Left lung (tissue), 10 donors: ENCODE results near the gene LAIR1. TPM values are rescaled to one million over a fixed set of nuclear protein-coding genes. Genes with fewer than 3 reads are reported as not detected.
A peak's percentile ranks its signal among the peaks of the same experiment; 100 is the strongest.
"Not testable (repeated sequence)": the region's sequence is repeated elsewhere in the genome, so short reads cannot be mapped to it uniquely, and the experiment has no call there.

Source experiments
- ATAC-seq: fragments of 200-7000 bp; cut with Tn5 transposase; one replicate; pipeline ENCODE4 v1.9.1; 2020; ENCODE audit warnings: moderate library complexity
- DNase-seq, 4 donors: peaks; one replicate each; pipeline ENCODE4 v3.0.0-alpha.2; 2013 to 2020
- H3K27ac ChIP-seq, 2 donors: fragments of 200-600 bp; sonication (generic) in 1 of 2; one replicate each; pipeline versions ENCODE4 v1.5.0 to v1.8.0; 2020 to 2021
- H3K27me3 ChIP-seq, 2 donors: fragments of 200-600 bp; sonication (generic) in 1 of 2; one replicate each; pipeline versions ENCODE4 v1.5.0 to v1.8.0; 2020 to 2021
- H3K36me3 ChIP-seq, 2 donors: fragments of 200-600 bp; sonication (generic) in 1 of 2; one replicate each; pipeline versions ENCODE4 v1.5.0 to v1.8.0; 2020 to 2021
- H3K4me1 ChIP-seq, 2 donors: fragments of 200-600 bp; one replicate each; pipeline ENCODE4 v1.8.0; 2021
- H3K4me3 ChIP-seq, 2 donors: fragments of 200-600 bp; sonication (generic) in 1 of 2; one replicate each; pipeline versions ENCODE4 v1.5.0 to v1.8.0; 2020 to 2021; ENCODE audit warnings: mild to moderate bottlenecking in 1 of 2
- H3K9me3 ChIP-seq, 2 donors: fragments of 200-600 bp; sonication (generic) in 1 of 2; one replicate each; pipeline versions ENCODE4 v1.5.0 to v1.8.0; 2020 to 2021
- intact Hi-C, 2 donors: fragments of 100-400 bp; cut with DNase I; formaldehyde crosslinking; loops; one replicate each; pipeline versions ENCODE4 v1.11.2 to v1.14.2; 2022
- polyA plus RNA-seq, 6 donors: library from polyadenylated mRNA; unstranded; fragments of 120-200 nt; gene quantifications; one replicate each; pipeline ENCODE4 v1.2.1, GENCODE V29; 2013; ENCODE audit not compliant: insufficient read length in 6 of 6
- total RNA-seq, 2 donors: library from RNA; stranded (reverse); fragmentation: NEBNext Ultra II Directional; extraction: Animal tissue kit (Norgen Biotek cat#: 25700); gene quantifications; one replicate each; pipeline ENCODE4 v1.2.1, GENCODE V29; 2021
- TF ChIP-seq, protein P1 (sequence below), 2 donors: fragments of 200-600 bp; sonication (generic) in 1 of 2; IDR thresholded peaks; one replicate each; pipeline versions ENCODE4 v1.5.0 to v1.8.0; 2021; ENCODE audit warnings: antibody characterized with exemption in 2 of 2
- donor health status: DM: no; HTN: yes; CAD: no.
- donor health status: DM: no; HTN: no; CAD: no.

LAIR1 gene
- total and polyA plus RNA-seq, 8 donors: 5.0 to 172 (median 7.5) TPM

DNA sequence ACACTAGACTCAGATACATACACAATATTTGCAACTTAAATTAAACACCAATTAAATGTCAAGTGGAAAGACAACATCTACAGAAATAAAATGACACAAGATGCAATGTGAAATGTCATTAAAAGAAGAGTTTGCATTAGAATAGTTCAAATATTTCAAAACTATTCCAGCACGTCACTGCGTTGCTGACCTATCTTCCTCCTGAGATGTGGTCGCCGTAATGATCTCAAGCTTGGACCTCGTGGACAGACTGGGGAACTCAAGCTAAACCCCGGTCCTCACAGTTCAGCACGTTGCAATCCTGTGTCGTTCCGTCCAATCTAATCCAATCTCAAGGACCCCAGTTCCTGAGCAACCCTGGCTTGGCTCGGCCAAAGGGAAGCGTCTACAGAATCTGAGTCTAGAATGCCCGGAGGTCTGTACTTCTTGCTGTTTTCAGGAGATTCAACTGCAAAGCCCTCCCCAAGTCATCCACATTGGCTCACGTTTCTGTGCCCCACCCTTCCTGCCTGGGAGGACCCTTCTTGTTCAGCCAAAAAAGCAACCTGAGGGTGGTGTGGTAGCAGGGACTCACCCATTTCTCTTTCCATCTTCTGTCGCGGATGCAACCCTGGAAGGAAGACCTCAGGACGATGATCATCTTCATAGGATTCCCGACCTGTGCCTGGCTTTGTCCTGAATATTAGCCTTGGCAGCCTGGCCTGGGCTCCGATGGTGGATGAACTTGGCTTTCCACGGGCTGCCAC, 5.1 kb upstream of the LAIR1 start:
- peaks cover 0 to 60% of the 10 kb centered on the region in 2 donors for H3K4me1 ChIP-seq
- H3K27ac ChIP-seq: peak overlapping the region in 1 of 2 donors; percentile 91
- DNase-seq, H3K36me3 ChIP-seq, intact Hi-C loops, H3K9me3 ChIP-seq, H3K27me3 ChIP-seq: not testable (repeated sequence)
- ATAC-seq: peak; percentile 51
- H3K4me3 ChIP-seq: peak overlapping the region in 1 of 2 donors; percentile 32

DNA sequence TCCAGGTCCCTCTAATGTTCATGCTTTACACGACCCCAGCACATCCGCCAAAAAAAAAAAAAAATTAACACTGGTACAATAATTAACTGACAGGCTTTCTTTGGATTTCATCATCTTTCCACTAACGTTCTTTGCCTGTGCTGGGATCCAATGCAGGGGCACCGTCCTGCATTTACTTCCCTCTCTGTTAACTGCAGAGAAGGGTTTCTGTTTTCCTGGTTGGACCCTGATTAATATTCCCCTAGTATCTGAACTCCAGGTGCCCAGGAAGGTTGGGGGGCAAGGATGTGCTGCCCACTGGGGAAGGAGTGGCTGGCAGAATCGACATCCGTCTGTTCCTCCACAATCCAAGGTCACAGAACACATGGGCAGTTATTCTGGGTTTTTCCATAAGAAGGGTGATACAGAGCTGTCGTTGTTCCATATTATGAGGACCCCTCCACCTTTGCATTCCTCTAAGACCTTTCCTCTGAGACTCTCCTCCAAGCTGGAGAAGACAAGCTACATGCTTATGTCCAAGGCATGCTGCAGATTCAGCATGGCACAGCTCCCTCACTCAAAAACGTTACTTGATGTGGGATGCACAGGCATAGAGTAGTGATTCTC, 4.5 kb upstream of the LAIR1 start:
- Histone ChIP-seq H3K9me3 (no peaks in the 10 kb centered on the region), H3K36me3 (no peaks in the 10 kb centered on the region), H3K4me1 (peaks cover 0 to 55% of the 10 kb centered on the region in 2 donors), H3K4me3 (peak overlapping the region in 1 of 2 donors; percentile 32), H3K27ac (peak overlapping the region in 1 of 2 donors; percentile 91), H3K27me3 (peaks cover 0 to 5% of the 10 kb centered on the region in 2 donors)
- TF ChIP-seq, protein P1, sequence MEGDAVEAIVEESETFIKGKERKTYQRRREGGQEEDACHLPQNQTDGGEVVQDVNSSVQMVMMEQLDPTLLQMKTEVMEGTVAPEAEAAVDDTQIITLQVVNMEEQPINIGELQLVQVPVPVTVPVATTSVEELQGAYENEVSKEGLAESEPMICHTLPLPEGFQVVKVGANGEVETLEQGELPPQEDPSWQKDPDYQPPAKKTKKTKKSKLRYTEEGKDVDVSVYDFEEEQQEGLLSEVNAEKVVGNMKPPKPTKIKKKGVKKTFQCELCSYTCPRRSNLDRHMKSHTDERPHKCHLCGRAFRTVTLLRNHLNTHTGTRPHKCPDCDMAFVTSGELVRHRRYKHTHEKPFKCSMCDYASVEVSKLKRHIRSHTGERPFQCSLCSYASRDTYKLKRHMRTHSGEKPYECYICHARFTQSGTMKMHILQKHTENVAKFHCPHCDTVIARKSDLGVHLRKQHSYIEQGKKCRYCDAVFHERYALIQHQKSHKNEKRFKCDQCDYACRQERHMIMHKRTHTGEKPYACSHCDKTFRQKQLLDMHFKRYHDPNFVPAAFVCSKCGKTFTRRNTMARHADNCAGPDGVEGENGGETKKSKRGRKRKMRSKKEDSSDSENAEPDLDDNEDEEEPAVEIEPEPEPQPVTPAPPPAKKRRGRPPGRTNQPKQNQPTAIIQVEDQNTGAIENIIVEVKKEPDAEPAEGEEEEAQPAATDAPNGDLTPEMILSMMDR (IDR thresholded peaks at IDR 0.05): no peak
- intact Hi-C loops: no loop called here
- no peak for DNase-seq
- no peak for ATAC-seq

DNA sequence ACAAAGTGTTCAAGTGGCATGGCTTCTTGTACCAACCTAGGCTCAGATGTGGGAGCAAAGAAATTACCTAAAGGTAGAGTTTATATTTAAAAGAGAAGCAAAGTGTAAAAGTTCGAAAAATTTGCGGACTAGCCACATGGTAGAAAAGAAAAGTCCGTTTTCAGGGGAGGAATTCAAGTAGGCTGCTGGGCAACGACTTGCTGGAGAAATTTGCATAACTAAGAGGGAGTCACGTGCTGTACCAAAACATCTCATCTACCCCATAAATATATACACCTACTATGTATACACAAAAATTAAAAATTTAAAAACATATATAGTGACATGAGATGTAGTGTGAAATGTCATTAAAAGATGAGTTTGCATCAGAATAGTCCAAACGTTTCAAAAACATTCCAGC, 2.1 kb upstream of the LAIR1 start:
- Histone ChIP-seq H3K27ac (peak overlapping the region in 1 of 2 donors; percentile 96), H3K4me3 (no peak overlapping the region), H3K4me1 (peaks cover 0 to 39% of the 10 kb centered on the region in 2 donors), H3K9me3 (no peaks in the 10 kb centered on the region), H3K27me3 (peaks cover 0 to 5% of the 10 kb centered on the region in 2 donors), H3K36me3 (no peaks in the 10 kb centered on the region)
- TF ChIP-seq, protein P1 (IDR thresholded peaks at IDR 0.05): no peak
- no peak for DNase-seq
- intact Hi-C loops: no loop called here
- ATAC-seq: no peak

DNA sequence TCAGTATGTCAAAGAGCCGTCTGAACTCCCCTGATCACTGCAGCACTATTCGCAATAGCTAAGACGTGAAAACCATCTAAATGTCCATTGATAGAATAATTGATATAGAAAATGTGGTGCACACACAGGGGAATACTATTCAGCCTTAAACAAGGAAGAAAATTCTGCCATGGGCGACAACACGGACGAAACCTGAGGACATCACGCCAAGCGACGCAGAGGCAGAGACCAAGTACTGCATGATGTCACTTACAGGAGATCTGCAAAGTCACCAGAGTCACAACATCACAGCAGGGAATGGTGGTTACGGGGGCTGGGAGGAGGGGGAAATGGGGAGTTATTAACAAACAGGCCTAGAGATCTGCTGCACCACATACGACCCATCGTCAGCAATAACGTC, 1.1 kb upstream of the LAIR1 start:
- ATAC-seq, DNase-seq, H3K27me3 ChIP-seq, intact Hi-C loops, H3K9me3 ChIP-seq, H3K36me3 ChIP-seq: not testable (repeated sequence)
- Histone ChIP-seq H3K4me3 (peak overlapping the region in 1 of 2 donors; percentile 47), H3K4me1 (peaks cover 0 to 33% of the 10 kb centered on the region in 2 donors), H3K27ac (peak overlapping the region; percentile 75 to 96)

DNA sequence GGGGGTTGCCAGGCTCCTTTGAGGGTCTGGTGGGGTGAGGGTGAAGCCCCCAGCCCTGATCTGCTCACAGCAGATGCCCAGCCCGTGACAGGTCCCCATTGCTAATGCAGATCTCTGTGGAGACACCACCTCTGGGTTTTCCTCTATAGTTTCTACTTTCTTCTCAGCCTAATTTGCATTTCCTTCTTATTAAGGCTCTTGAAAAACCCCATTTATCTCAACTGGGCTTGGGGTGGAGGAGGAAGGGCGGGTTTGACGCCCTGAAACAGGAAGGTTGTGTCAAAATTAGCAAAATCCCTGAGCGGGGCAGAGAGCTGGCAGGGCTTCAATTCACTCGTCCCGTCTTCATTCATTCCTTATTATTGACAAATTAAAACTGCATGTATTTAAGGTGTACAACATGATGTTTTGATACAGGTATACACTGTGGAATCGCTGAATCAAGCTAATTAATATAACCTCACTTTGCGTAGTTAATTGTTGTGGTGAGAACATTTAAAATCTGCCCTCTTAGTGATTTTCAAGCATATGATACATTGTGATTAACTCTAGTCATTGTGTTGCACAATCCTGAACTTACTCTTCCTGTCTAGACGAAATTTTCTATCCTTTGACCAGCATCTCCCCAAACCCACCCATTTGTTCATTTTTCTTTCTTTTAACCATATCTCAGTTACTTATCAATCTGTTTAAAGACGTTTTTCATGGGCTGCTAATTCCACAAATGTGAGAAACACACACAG, 2.9 kb downstream of the LAIR1 start:
- H3K9me3 ChIP-seq, H3K27me3 ChIP-seq, H3K36me3 ChIP-seq, intact Hi-C loops, ATAC-seq, DNase-seq: not testable (repeated sequence)
- peak overlapping the region in 1 of 2 donors; percentile 47 for H3K4me3 ChIP-seq
- peak overlapping the region; percentile 39 to 96 for H3K27ac ChIP-seq
- H3K4me1 ChIP-seq: peaks cover 0 to 22% of the 10 kb centered on the region in 2 donors

DNA sequence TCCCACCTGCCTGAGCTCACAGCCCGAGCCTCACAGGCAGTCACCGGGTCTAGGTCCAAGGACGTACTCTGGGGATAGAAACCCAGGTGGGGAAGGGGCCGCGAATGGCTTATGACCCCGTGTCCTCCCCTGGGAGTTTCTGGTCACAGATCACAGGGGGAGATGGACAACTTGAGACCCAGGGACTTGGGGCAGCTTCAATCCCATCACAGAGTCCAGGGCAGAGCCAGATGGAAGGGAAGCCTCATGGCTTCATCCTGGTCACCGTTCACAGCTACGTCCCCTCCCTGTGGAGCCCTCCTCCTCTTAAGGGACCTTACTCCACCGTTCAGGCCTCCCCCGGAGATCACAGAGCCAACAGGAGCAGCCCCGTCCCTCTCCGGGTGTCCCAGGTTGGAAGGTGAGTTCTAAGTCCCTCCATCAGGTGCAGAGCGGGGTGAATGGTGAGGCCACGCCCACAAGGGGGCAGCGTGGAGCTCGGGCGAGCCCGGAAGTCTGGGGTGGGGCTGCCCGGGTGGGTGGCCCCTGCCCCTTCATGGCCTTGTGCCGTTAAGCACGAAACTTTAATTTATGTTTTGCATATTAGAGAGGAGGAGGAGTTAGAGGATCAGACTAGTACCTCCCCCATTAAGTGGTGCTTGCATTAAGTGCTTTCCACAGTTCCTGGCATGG, 5.4 kb downstream of the LAIR1 start:
- Histone ChIP-seq H3K36me3 (peaks cover 0 to 34% of the 10 kb centered on the region in 2 donors), H3K4me1 (peaks cover 0 to 19% of the 10 kb centered on the region in 2 donors)
- intact Hi-C loops, H3K27me3 ChIP-seq, H3K9me3 ChIP-seq, H3K4me3 ChIP-seq, H3K27ac ChIP-seq: not testable (repeated sequence)
- DNase-seq: peak in 1 of 4 donors; percentile 88
- peak; percentile 80 for ATAC-seq
